ENCODE measurements around the gene FBRSL1. TPM values are rescaled to one million over a fixed set of nuclear protein-coding genes. Genes with fewer than 3 reads are reported as not detected.

The FBRSL1 gene
- total and polyA plus RNA-seq, 2 donors (not counting 3 experiments of a cell fraction or from before 2014, with no cell fraction given), result 19.3 to 79.8 TPM

DNA sequence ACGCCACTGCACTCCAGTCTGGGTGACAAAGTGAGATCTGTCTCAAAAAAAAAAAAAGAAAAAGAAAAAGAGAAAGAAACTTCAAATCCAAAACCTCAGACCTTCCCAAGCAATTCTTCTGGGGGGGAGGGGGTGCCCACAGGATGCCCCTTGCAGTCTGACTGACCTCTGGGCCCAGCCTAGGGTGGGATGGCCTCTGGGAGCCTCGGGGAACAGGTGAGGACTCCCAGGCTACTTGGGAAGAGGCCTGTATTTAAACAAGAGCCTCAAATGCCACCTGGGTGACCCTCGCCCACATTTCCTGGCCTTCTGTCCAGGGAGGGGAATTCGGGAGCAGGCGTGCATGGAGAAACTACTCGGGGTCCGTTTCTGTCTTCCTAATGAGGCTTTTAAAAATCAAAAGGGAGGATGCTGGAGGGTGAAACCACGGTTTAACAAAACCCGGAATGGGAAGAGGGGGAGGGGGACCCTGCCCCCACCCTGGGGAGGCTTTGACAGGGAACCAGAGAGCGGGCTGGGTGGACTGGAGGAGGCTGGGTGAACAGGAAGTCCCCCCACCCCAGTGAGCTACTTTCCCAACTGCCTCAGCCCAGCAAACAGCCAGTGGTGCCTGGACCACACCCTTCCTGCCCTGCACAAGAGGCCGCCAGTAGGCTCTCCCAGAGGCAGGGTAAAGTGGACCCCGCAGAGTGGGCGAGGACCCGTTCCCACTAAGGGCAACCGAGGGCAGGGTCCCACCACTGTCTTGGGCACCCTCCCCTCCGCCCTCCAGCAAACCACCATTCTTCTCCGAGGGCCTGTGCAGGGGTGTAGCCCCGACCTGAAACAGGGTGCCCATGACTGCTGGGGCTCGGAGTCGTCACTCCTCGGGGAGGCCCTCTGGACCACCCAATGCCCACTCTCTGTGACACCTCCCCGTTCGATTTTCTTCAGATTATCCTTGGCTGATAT, 1.5 kb upstream of the FBRSL1 start:
- FAIRE-seq, result no peak

More for the DNA sequence above, 1.5 kb upstream of the FBRSL1 start:
- Histone ChIP-seq H2AFZ (ENCODE audit: low read depth, low read length) (peak overlapping the region; percentile 85), H3K4me1 (ENCODE audit: control insufficient read depth, extremely low read depth, insufficient read depth, low read length) (peaks cover 15% of the 10 kb centered on the region), H3K4me2 (ENCODE audit: insufficient read depth, low read length) (no peak overlapping the region), H3K27ac (ENCODE audit: insufficient read depth, low read depth, low read length) (no peak overlapping the region), H3K4me3 (replicated peaks in 1 of 3; ENCODE audit: insufficient read depth in 1 of 3, low read depth in 1 of 3, low read length in 3 of 3) (no peak overlapping the region), H3K27me3 (ENCODE audit: control insufficient read depth in 2 of 2, insufficient read depth in 2 of 2, low read length in 2 of 2) (no peaks in the 10 kb centered on the region), H3K9me1 (replicated peaks; ENCODE audit: control insufficient read depth, extremely low read depth, insufficient read depth, low read length) (no peaks in the 10 kb centered on the region), H3K79me2 (ENCODE audit: control insufficient read depth, insufficient read depth, low read length) (peaks cover 25% of the 10 kb centered on the region), H3K9me3 (replicated peaks; ENCODE audit: control insufficient read depth, insufficient read depth, low read length) (no peaks in the 10 kb centered on the region), H3K9ac (replicated peaks; ENCODE audit: extremely low read depth, insufficient read depth, low read length) (no peak overlapping the region), H3K36me3 (ENCODE audit: control insufficient read depth in 2 of 2, extremely low read depth in 1 of 2, insufficient read depth in 2 of 2, low read length in 2 of 2) (no peaks in the 10 kb centered on the region), H4K20me1 (replicated peaks; ENCODE audit: control insufficient read depth, extremely low read depth, insufficient read depth, low read length) (peaks cover 3% of the 10 kb centered on the region)
- no peak for DNase-seq (ENCODE audit: low read depth, low spot score)
- TF ChIP-seq POLR2A (IDR thresholded peaks at IDR 0.05; ENCODE audit: low read depth, low read length) (no peak), EZH2 (IDR thresholded peaks at IDR 0.05; ENCODE audit: borderline replicate concordance, low read depth, low read length, severe bottlenecking) (no peak), JUN (IDR thresholded peaks at IDR 0.05; ENCODE audit: borderline replicate concordance, insufficient read depth, insufficient read length, low read depth) (no peak), MYC (IDR thresholded peaks at IDR 0.05; ENCODE audit: low read depth, low read length) (no peak), FOS (IDR thresholded peaks at IDR 0.05; ENCODE audit: borderline replicate concordance, insufficient read depth, low read length) (no peak), POLR2AphosphoS5 (IDR thresholded peaks at IDR 0.05; ENCODE audit: insufficient read depth, low read depth, low read length) (no peak), GATA2 (IDR thresholded peaks at IDR 0.05; ENCODE audit: insufficient read depth, insufficient read length, low read depth, low read length) (no peak)
- TF ChIP-seq, protein P1, sequence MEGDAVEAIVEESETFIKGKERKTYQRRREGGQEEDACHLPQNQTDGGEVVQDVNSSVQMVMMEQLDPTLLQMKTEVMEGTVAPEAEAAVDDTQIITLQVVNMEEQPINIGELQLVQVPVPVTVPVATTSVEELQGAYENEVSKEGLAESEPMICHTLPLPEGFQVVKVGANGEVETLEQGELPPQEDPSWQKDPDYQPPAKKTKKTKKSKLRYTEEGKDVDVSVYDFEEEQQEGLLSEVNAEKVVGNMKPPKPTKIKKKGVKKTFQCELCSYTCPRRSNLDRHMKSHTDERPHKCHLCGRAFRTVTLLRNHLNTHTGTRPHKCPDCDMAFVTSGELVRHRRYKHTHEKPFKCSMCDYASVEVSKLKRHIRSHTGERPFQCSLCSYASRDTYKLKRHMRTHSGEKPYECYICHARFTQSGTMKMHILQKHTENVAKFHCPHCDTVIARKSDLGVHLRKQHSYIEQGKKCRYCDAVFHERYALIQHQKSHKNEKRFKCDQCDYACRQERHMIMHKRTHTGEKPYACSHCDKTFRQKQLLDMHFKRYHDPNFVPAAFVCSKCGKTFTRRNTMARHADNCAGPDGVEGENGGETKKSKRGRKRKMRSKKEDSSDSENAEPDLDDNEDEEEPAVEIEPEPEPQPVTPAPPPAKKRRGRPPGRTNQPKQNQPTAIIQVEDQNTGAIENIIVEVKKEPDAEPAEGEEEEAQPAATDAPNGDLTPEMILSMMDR (IDR thresholded peaks at IDR 0.05; ENCODE audit: extremely low read depth in 1 of 2, insufficient read depth in 1 of 2, low read depth in 1 of 2, low read length in 2 of 2), result no peak
- POLR2A ChIA-PET, result no interaction called here
- CTCF ChIA-PET, result no interaction called here
- dilution Hi-C loops (cut with MboI; ENCODE audit: extremely low pct_ligation_motif_present, low sequenced_read_pairs) (no loop called here), intact Hi-C loops (cut with micrococcal nuclease) (no loop called here)
- BruUV-seq (replicated peaks), result no TSS peak
